ENCODE data around the gene LUC7L2.

DNA sequence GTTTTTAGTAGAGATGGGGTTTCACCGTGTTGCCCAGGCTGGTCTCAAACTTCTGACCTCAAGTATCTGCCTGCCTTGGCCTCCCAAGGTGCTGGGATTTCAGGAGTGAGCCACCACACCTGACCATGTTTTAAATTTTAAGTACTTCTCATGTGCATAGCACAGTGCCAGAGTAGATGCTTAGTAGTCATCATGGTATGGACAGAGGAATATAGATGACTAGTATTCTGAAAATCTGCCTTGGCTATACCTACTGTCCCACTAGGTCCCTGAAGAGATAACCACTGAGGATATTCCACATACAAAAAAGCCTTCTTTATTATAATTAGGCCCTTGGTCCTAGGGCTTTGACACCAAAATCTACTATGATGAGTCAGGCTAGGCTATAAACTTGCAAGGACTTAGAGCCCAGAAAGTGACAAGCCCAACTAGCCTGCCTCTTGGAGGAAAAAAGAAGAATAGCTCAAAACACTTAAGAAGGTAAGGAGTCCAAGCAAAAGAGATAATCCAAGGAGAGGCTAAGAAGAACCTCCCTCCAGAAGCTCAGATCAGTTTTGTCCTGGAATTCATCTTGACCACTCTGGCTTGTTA is 34.0 kb downstream of the LUC7L2 start:
- TF ChIP-seq EZH2 (IDR thresholded peaks at IDR 0.05; ENCODE audit: insufficient read depth, poor library complexity, severe bottlenecking) (no peak), EZH2phosphoT487 (IDR thresholded peaks at IDR 0.05; ENCODE audit: insufficient read depth, low read depth) (no peak)
